NCI-H1048 (cell line): ENCODE data around the gene RAB17.

Experiments
- DNase-seq: peaks from one replicate; lab custom pipeline; 2025; lab: John Stamatoyannopoulos, UW

RAB17 gene

GRCh38 chr2:237536617-237537016 is 53.9 kb downstream of the RAB17 start:
- DNase-seq: no peak

DNA sequence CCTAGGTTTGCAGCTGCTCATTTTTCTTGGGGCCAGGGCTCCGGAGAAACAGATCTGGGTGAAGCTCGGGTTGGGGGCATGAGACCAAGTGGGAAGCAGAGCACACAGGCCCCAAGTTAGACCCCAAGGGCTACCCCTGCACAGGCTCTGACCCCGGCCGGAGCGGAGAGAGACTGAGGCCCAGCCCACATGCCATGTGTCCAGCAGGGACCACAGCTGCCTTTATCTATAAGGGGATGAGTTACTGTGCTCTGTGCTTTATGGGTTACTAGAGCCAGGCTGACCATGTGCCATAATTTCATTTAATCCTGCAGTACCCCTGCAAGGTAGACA is 54.5 kb downstream of the RAB17 start:
- DNase-seq: no peak

- DNase-seq: no peak
These were observed 55.0 kb downstream of the RAB17 start for GRCh38 chr2:237535385-237536082.

DNA sequence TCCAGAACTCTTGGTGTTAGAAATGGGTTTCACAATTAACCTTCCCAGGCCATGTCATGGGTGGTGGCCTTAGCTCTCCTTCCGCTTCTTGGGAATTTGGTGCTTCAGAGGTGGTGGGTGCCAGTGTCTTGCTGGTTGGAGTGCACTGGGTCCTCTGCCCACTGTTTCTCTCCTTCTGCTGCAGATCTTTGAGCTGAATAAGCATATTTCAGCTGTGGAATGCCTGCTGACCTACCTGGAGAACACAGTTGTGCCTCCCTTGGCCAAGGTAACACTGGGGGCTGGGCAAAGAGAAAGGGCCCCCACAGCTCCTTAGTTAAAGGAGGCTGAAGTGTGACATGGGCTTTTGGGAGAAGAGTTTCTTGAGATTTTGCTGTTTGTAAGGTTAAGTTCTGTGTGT is 56.2 kb downstream of the RAB17 start:
- no peak for DNase-seq

DNA sequence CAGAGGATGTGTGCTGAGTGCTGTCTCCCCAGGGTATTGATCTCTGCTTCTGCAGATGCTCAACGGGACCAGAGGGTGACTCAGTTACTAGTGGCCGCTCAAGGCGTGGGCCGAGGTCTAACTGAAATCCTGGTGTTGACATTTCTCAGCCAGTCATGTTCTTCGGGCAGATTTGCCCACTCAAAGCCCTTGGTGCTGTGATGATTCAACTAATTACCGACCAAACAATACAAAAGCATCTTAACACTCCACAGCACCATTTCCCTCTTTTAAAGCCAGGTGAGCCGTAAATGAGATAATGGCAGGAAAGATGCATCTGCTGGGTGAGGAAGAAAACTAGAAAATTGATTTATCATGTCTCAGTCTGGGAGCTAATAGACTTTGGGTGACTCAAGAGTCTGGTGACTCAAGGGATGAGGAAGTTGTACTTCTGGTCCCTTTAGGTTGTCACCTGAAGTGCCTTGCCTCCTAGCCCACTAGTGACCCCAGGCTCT is 56.8 kb downstream of the RAB17 start:
- DNase-seq: no peak

DNA sequence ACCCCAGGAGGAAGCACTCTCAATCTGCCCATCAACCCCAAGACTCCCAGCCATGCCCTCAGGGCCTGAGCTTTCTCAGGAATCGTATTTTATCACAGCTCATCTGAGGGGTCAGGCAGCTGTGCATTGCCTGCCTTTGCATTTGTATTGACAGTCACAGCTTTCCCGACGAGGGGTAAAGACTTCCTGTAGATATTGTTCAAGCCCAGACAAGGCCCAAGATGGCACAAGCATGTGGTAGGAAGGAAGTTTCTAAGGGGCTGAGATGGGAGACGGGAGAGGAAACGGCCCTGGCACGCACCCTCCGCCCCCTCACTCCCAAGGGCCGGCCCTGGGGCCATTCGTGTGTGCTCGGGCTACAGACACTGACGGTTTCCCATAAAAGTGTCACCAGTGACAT is 58.4 kb downstream of the RAB17 start:
- no peak for DNase-seq

GRCh38 chr2:237530472-237531433 is 59.8 kb downstream of the RAB17 start:
- DNase-seq: no peak

DNA sequence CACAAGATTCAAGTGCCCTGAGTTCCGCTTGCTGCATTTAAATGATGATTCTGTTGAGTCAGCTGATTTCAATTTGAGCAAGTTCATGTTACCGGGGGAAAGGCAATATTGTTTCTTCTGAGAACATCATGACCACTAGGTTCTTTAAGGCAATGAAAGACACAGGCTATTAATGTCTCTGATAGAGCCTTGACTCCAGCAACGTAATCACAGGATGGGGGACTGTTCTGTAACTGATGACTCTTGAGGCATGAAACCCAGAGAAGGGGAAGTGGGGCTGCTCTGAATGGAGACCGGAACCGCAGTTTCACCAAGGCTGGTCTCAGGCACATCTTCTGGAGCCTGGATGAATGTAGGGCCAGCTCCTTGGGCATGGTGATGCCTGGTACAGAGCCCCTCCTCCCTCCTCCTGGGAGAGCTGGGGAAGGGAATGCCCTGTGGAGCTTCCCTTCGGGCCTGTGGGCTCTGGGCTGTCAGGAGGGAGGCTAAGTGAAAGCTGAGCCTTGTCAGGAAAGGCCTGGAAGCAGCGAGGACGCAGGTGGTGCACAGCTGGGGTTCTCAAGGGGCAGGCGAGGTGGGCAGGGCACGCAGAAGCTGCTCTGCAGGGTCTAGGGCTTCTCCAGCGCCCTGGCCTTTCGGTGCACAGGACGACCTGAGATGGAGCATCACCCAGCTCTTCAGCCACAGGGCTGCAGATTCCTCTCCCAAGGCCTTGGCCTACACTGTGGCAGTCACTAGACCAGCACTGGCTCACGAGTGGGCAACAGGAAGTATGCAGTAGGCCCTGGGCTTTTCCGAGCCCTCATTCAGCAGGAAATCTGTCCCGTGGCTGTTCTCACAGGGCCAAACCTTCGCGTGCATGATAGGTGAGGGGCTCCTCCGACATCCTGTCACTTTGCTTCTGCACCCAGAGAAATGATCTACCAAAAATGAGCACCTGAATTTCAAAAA is 60.8 kb downstream of the RAB17 start:
- no peak for DNase-seq

DNA sequence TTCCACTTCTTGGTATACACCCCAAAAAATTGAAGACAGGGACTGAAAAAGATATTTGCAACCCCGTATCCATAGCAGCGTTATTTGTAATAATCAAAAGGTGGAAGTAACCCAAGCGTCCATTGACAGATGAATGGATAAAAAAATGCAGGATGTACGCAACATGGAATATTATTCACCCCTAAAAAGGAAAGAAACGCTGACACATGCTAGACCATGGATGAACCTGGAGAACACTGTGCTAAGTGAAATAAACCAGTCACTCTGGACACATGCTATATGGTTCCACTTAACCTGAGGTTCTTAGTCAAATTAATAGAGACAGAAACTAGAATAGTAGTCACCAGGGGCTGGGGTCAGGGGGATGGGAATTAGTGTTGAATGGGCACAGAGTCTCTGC is 62.8 kb downstream of the RAB17 start:
- DNase-seq: no peak

GRCh38 chr2:237527233-237527632 is 63.3 kb downstream of the RAB17 start:
- no peak for DNase-seq

DNA sequence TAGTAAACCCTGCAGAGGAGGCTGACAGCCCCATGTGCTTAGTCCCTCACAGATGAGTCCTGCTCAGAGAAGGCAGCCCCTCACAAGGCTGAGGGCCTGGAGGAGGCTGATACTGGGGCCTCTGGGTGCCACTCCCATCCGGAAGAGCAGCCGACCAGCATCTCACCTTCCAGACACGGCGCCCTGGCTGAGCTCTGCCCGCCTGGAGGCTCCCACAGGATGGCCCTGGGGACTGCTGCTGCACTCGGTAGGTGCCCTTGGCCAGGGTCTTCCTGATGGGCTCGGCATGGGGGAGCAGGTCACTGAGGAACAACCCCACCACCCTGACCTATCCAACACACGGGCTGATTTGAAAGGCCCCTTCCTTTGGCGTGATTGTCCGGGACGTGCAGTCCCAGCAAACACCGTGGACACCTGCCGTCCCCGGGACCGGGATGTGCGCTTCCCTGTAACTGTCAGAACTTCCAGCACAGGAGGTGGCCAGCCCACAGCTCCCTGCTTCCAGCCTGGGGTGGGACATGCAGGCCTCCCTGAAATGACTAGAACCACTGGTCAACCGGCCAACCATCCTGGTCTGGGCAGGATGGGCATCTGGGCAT is 64.9 kb downstream of the RAB17 start:
- no peak for DNase-seq

DNA sequence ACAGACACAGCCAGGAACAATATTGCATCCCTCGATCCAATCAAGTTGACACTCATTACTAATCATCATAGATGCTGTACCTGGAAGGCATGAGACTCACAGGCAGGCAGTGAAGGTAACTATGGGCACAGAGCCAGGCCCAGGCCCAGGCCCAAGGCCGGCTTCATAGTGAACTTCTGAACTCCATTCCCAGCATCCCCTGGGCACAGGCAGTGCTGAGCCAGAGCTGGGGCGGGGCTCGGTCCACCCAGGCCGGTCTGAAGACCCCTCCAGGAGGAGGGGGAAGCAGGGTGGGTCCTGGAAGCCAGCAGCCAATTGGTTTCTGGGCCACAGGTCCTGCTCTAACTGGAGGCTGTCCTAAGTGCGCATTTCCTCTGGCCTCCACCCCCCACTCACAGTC is 65.9 kb downstream of the RAB17 start:
- no peak for DNase-seq
